Measurements from ENCODE around the gene ATXN7L1.

Gene ATXN7L1

GRCh38 chr7:105768898-105769507, 107.4 kb downstream of the ATXN7L1 start:
- TF ChIP-seq, protein P1, sequence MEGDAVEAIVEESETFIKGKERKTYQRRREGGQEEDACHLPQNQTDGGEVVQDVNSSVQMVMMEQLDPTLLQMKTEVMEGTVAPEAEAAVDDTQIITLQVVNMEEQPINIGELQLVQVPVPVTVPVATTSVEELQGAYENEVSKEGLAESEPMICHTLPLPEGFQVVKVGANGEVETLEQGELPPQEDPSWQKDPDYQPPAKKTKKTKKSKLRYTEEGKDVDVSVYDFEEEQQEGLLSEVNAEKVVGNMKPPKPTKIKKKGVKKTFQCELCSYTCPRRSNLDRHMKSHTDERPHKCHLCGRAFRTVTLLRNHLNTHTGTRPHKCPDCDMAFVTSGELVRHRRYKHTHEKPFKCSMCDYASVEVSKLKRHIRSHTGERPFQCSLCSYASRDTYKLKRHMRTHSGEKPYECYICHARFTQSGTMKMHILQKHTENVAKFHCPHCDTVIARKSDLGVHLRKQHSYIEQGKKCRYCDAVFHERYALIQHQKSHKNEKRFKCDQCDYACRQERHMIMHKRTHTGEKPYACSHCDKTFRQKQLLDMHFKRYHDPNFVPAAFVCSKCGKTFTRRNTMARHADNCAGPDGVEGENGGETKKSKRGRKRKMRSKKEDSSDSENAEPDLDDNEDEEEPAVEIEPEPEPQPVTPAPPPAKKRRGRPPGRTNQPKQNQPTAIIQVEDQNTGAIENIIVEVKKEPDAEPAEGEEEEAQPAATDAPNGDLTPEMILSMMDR (conservative IDR thresholded peaks at IDR 0.05; ENCODE audit: low read depth): no peak
- no peak overlapping the region for H3K27ac ChIP-seq
- ChIA-PET POLR2A (ENCODE audit: low non-redundant PET) (no interaction called here), CTCF (interaction anchor here (0.9 kb wide), 1 partner anchor 108 kb away, joined by 3 read pairs; no protein-coding TSS in a partner anchor)
- DNase-seq (ENCODE audit: low spot score): no peak

GRCh38 chr7:105768117-105768516, 108.3 kb downstream of the ATXN7L1 start:
- DNase-seq (ENCODE audit: low spot score): no peak
- POLR2A ChIA-PET (ENCODE audit: low non-redundant PET): no interaction called here
- H3K27ac ChIP-seq: no peak overlapping the region
- TF ChIP-seq, protein P1 (conservative IDR thresholded peaks at IDR 0.05; ENCODE audit: low read depth): no peak
- CTCF ChIA-PET: interaction anchor here (0.5 kb wide), 1 partner anchor 408 kb away, joined by 3 read pairs; no protein-coding TSS in a partner anchor

GRCh38 chr7:105766421-105767073, 109.9 kb downstream of the ATXN7L1 start:
- TF ChIP-seq, protein P1 (conservative IDR thresholded peaks at IDR 0.05; ENCODE audit: low read depth): no peak
- no peak for DNase-seq (ENCODE audit: low spot score)
- no peak overlapping the region for H3K27ac ChIP-seq
- ChIA-PET CTCF (interaction anchor here (0.6 kb wide), 1 partner anchor 47 kb away, joined by 4 read pairs; no protein-coding TSS in a partner anchor), POLR2A (ENCODE audit: low non-redundant PET) (no interaction called here)

DNA sequence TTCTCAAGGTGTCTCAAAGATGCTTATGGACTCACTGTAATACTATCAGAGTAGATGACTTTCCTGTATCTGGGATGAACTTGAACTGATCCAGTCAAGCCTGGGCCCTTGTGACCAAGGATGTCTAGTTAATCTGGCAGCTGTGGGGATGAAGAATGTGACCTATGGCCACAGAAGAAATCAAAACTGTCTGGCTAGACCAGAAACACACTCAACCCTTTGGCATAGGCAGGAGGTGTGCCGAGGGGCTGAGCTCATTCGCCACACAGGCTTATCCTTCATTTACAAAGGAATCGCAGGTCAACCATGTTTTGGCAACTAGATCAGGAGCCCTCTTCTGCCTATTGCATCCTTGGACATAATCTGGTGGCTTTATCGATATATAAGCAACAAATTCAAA, 110.6 kb downstream of the ATXN7L1 start:
- CTCF ChIA-PET: interaction anchor here (0.6 kb wide), 1 partner anchor 98 kb away, joined by 5 read pairs; no protein-coding TSS in a partner anchor
- DNase-seq (ENCODE audit: low spot score): no peak
- POLR2A ChIA-PET (ENCODE audit: low non-redundant PET): no interaction called here
- TF ChIP-seq, protein P1 (conservative IDR thresholded peaks at IDR 0.05; ENCODE audit: low read depth): no peak
- H3K27ac ChIP-seq: no peak overlapping the region

GRCh38 chr7:105764506-105764905, 111.9 kb downstream of the ATXN7L1 start:
- CTCF ChIA-PET: interaction anchor here (1.1 kb wide), 1 partner anchor 211 kb away, joined by 4 read pairs; no protein-coding TSS in a partner anchor
- no peak overlapping the region for H3K27ac ChIP-seq

More at GRCh38 chr7:105764506-105764905, 111.9 kb downstream of the ATXN7L1 start:
- DNase-seq (ENCODE audit: low spot score): no peak
- TF ChIP-seq, protein P1 (conservative IDR thresholded peaks at IDR 0.05; ENCODE audit: low read depth): no peak
- POLR2A ChIA-PET (ENCODE audit: low non-redundant PET): no interaction called here

Measured in RWPE1 (cell line).